ENCODE measurements around the gene GASK1A.

The GASK1A gene

GRCh38 chr3:43076857-43077256 is 97.7 kb downstream of the GASK1A start:
- Mint-ChIP-seq H3K36me3 (ENCODE audit: low read depth) (peaks cover 3% of the 10 kb centered on the region), H3K27ac (no peak overlapping the region), H3K9me3 (no peaks in the 10 kb centered on the region), H3K4me1 (ENCODE audit: low read depth) (peaks cover 3% of the 10 kb centered on the region), H3K27me3 (ENCODE audit: low read depth) (no peaks in the 10 kb centered on the region), H3K4me3 (no peak overlapping the region)
- no peak for DNase-seq (ENCODE audit: low spot score)

GRCh38 chr3:43077261-43077660 is 98.2 kb downstream of the GASK1A start:
- no peaks in the 10 kb centered on the region for H3K9me3 Mint-ChIP-seq
- no peak overlapping the region for H3K4me3 Mint-ChIP-seq
- DNase-seq (ENCODE audit: low spot score): no peak
- H3K36me3 Mint-ChIP-seq (ENCODE audit: low read depth): peaks cover 3% of the 10 kb centered on the region
- H3K27ac Mint-ChIP-seq: no peak overlapping the region
- no peaks in the 10 kb centered on the region for H3K27me3 Mint-ChIP-seq (ENCODE audit: low read depth)
- peaks cover 3% of the 10 kb centered on the region for H3K4me1 Mint-ChIP-seq (ENCODE audit: low read depth)

GRCh38 chr3:43077707-43078106 is 98.6 kb downstream of the GASK1A start:
- Mint-ChIP-seq H3K4me1 (ENCODE audit: low read depth) (peaks cover 3% of the 10 kb centered on the region), H3K4me3 (no peak overlapping the region), H3K9me3 (no peaks in the 10 kb centered on the region), H3K27me3 (ENCODE audit: low read depth) (no peaks in the 10 kb centered on the region), H3K27ac (no peak overlapping the region), H3K36me3 (ENCODE audit: low read depth) (peaks cover 3% of the 10 kb centered on the region)
- no peak for DNase-seq (ENCODE audit: low spot score)

- Mint-ChIP-seq H3K27ac (no peak overlapping the region), H3K4me3 (no peak overlapping the region), H3K27me3 (ENCODE audit: low read depth) (no peaks in the 10 kb centered on the region), H3K9me3 (peaks cover 13% of the 10 kb centered on the region), H3K36me3 (ENCODE audit: low read depth) (peaks cover 3% of the 10 kb centered on the region), H3K4me1 (ENCODE audit: low read depth) (no peaks in the 10 kb centered on the region)
- no peak for DNase-seq (ENCODE audit: low spot score)
Observed at GRCh38 chr3:43079536-43080332, 100.6 kb downstream of the GASK1A start.

- no peak overlapping the region for H3K27ac Mint-ChIP-seq
- no peaks in the 10 kb centered on the region for H3K27me3 Mint-ChIP-seq (ENCODE audit: low read depth)
- peaks cover 3% of the 10 kb centered on the region for H3K36me3 Mint-ChIP-seq (ENCODE audit: low read depth)
- H3K4me3 Mint-ChIP-seq: no peak overlapping the region
- peaks cover 17% of the 10 kb centered on the region for H3K9me3 Mint-ChIP-seq
- no peak for DNase-seq (ENCODE audit: low spot score)
- no peaks in the 10 kb centered on the region for H3K4me1 Mint-ChIP-seq (ENCODE audit: low read depth)
Observed at GRCh38 chr3:43080726-43081568, 101.8 kb downstream of the GASK1A start.

- H3K4me1 Mint-ChIP-seq (ENCODE audit: low read depth): peaks cover 3% of the 10 kb centered on the region
- no peak overlapping the region for H3K27ac Mint-ChIP-seq
- no peak for DNase-seq (ENCODE audit: low spot score)
- no peaks in the 10 kb centered on the region for H3K27me3 Mint-ChIP-seq (ENCODE audit: low read depth)
- peaks cover 17% of the 10 kb centered on the region for H3K9me3 Mint-ChIP-seq
- peaks cover 3% of the 10 kb centered on the region for H3K36me3 Mint-ChIP-seq (ENCODE audit: low read depth)
- H3K4me3 Mint-ChIP-seq: no peak overlapping the region
Observed at GRCh38 chr3:43081796-43082195, 102.7 kb downstream of the GASK1A start.

- DNase-seq (ENCODE audit: low spot score): no peak
- Mint-ChIP-seq H3K9me3 (peaks cover 17% of the 10 kb centered on the region), H3K4me1 (ENCODE audit: low read depth) (peaks cover 4% of the 10 kb centered on the region), H3K4me3 (no peak overlapping the region), H3K36me3 (ENCODE audit: low read depth) (peaks cover 3% of the 10 kb centered on the region), H3K27me3 (ENCODE audit: low read depth) (no peaks in the 10 kb centered on the region), H3K27ac (no peak overlapping the region)
Observed at GRCh38 chr3:43082457-43082856, 103.3 kb downstream of the GASK1A start.

GRCh38 chr3:43086460-43087165 is 107.5 kb downstream of the GASK1A start:
- Mint-ChIP-seq H3K4me1 (ENCODE audit: low read depth) (peaks cover 4% of the 10 kb centered on the region), H3K36me3 (ENCODE audit: low read depth) (no peaks in the 10 kb centered on the region), H3K4me3 (no peak overlapping the region), H3K27ac (no peak overlapping the region), H3K27me3 (ENCODE audit: low read depth) (no peaks in the 10 kb centered on the region), H3K9me3 (peaks cover 17% of the 10 kb centered on the region)
- DNase-seq (ENCODE audit: low spot score): no peak

GRCh38 chr3:43087249-43087776 is 108.2 kb downstream of the GASK1A start:
- Mint-ChIP-seq H3K9me3 (peaks cover 17% of the 10 kb centered on the region), H3K36me3 (ENCODE audit: low read depth) (no peaks in the 10 kb centered on the region), H3K4me3 (no peak overlapping the region), H3K27ac (no peak overlapping the region), H3K4me1 (ENCODE audit: low read depth) (peaks cover 4% of the 10 kb centered on the region), H3K27me3 (ENCODE audit: low read depth) (no peaks in the 10 kb centered on the region)
- DNase-seq (ENCODE audit: low spot score): no peak

GRCh38 chr3:43089081-43089480 is 110.0 kb downstream of the GASK1A start:
- Mint-ChIP-seq H3K27ac (no peak overlapping the region), H3K4me1 (ENCODE audit: low read depth) (peaks cover 4% of the 10 kb centered on the region), H3K9me3 (peaks cover 6% of the 10 kb centered on the region), H3K36me3 (ENCODE audit: low read depth) (no peaks in the 10 kb centered on the region), H3K4me3 (no peak overlapping the region), H3K27me3 (ENCODE audit: low read depth) (no peaks in the 10 kb centered on the region)
- DNase-seq (ENCODE audit: low spot score): no peak

GRCh38 chr3:43090238-43090637 is 111.1 kb downstream of the GASK1A start:
- Mint-ChIP-seq H3K27me3 (ENCODE audit: low read depth) (peaks cover 2% of the 10 kb centered on the region), H3K4me3 (no peak overlapping the region), H3K4me1 (ENCODE audit: low read depth) (peaks cover 4% of the 10 kb centered on the region), H3K9me3 (no peaks in the 10 kb centered on the region), H3K36me3 (ENCODE audit: low read depth) (no peaks in the 10 kb centered on the region), H3K27ac (no peak overlapping the region)
- DNase-seq (ENCODE audit: low spot score): no peak

- H3K27ac Mint-ChIP-seq: no peak overlapping the region
- peaks cover 2% of the 10 kb centered on the region for H3K27me3 Mint-ChIP-seq (ENCODE audit: low read depth)
- no peaks in the 10 kb centered on the region for H3K9me3 Mint-ChIP-seq
- DNase-seq (ENCODE audit: low spot score): no peak
- no peaks in the 10 kb centered on the region for H3K36me3 Mint-ChIP-seq (ENCODE audit: low read depth)
- no peak overlapping the region for H3K4me3 Mint-ChIP-seq
- H3K4me1 Mint-ChIP-seq (ENCODE audit: low read depth): peaks cover 4% of the 10 kb centered on the region
Observed at GRCh38 chr3:43091481-43091880, 112.4 kb downstream of the GASK1A start.

- Mint-ChIP-seq H3K27me3 (ENCODE audit: low read depth) (peaks cover 2% of the 10 kb centered on the region), H3K9me3 (no peaks in the 10 kb centered on the region), H3K27ac (no peak overlapping the region), H3K36me3 (ENCODE audit: low read depth) (no peaks in the 10 kb centered on the region), H3K4me1 (ENCODE audit: low read depth) (no peaks in the 10 kb centered on the region), H3K4me3 (no peak overlapping the region)
- DNase-seq (ENCODE audit: low spot score): no peak
Observed at GRCh38 chr3:43093006-43093405, 113.9 kb downstream of the GASK1A start.

- Mint-ChIP-seq H3K4me1 (ENCODE audit: low read depth) (no peaks in the 10 kb centered on the region), H3K27ac (no peak overlapping the region), H3K4me3 (no peak overlapping the region), H3K9me3 (no peaks in the 10 kb centered on the region), H3K36me3 (ENCODE audit: low read depth) (no peaks in the 10 kb centered on the region), H3K27me3 (ENCODE audit: low read depth) (peaks cover 2% of the 10 kb centered on the region)
- DNase-seq (ENCODE audit: low spot score): no peak
Observed at GRCh38 chr3:43093974-43094373, 114.9 kb downstream of the GASK1A start.

Measured in T-helper 2 cell treated with Interferon-gamma antibody and Interleukin-4, amounts not matched to agents 5 μg/mL and 100 μg/mL, for 36 hours (primary cell).